CD4-positive, alpha-beta T cell (primary cell): ENCODE results near the gene MYORG. TPM values are rescaled to one million over a fixed set of nuclear protein-coding genes. Genes with fewer than 3 reads are reported as not detected.

ENCODE experiments used
- ATAC-seq: fragments of 200-7000 bp; cut with Tn5 transposase; one replicate; pipeline ENCODE4 v1.10.0; 2022; ENCODE audit warnings: mild to moderate bottlenecking; ENCODE audit not compliant: poor library complexity
- CTCF ChIA-PET: fragments of 350-600 bp; sonication (Branson Sonifier 250); formaldehyde crosslinking; loops from one replicate; lab custom pipeline; 2021; ENCODE audit warnings: antibody characterized with exemption, inconsistent platforms; lab: Charles Lee
- POLR2A ChIA-PET: fragments of 350-600 bp; sonication (Branson Sonifier 250); formaldehyde crosslinking; loops from one replicate; lab custom pipeline; 2021; ENCODE audit warnings: antibody characterized with exemption, inconsistent platforms; lab: Charles Lee
- DNase-seq, 14 experiments: peaks; one replicate each; pipeline ENCODE4 v3.0.0-alpha.2; 2013 to 2020; ENCODE audit warnings: mixed read lengths in 2 of 14
- H3K27ac ChIP-seq, 2 donors: one replicate each; pipeline versions ENCODE4 v1.5.1 to v1.7.0; 2013; ENCODE audit warnings: low read length in 2 of 2, low read depth in 1 of 2, mild to moderate bottlenecking in 1 of 2
- H3K27me3 ChIP-seq, 2 experiments: 1 replicate in 1 of 2; 2 replicates in 1 of 2; pipeline versions ENCODE4 v1.6.1 to v1.7.0; 2013; ENCODE audit warnings: low read length in 2 of 2, control low read depth in 1 of 2, mild to moderate bottlenecking in 1 of 2, moderate library complexity in 1 of 2; ENCODE audit not compliant: insufficient read depth in 2 of 2, control insufficient read depth in 1 of 2
- H3K36me3 ChIP-seq: one replicate; pipeline ENCODE4 v1.6.1; 2013; ENCODE audit warnings: low read length, control low read depth; ENCODE audit not compliant: insufficient read depth
- H3K4me1 ChIP-seq: one replicate; pipeline ENCODE4 v1.6.1; 2013; ENCODE audit warnings: low read length, control low read depth; ENCODE audit not compliant: insufficient read depth
- H3K4me3 ChIP-seq: one replicate; pipeline ENCODE4 v1.5.1; 2013; ENCODE audit warnings: mild to moderate bottlenecking, low read length, moderate library complexity
- H3K9me3 ChIP-seq, 2 experiments: 1 replicate in 1 of 2; 2 replicates in 1 of 2; pipeline versions ENCODE4 v1.6.1 to v1.7.0; 2013; ENCODE audit warnings: low read length in 2 of 2, mild to moderate bottlenecking in 2 of 2, control low read depth in 1 of 2, moderate library complexity in 1 of 2; ENCODE audit not compliant: control insufficient read depth in 1 of 2, insufficient read depth in 1 of 2
- H3K27ac Mint-ChIP-seq: one replicate; pipeline ENCODE4 v1.8.0; 2020; ENCODE audit warnings: mixed read lengths
- H3K27me3 Mint-ChIP-seq: one replicate; pipeline ENCODE4 v1.8.0; 2021; ENCODE audit warnings: mixed read lengths
- H3K36me3 Mint-ChIP-seq: one replicate; pipeline ENCODE4 v1.8.0; 2021; ENCODE audit warnings: low read depth, mixed read lengths
- H3K4me1 Mint-ChIP-seq: one replicate; pipeline ENCODE4 v1.8.0; 2021; ENCODE audit warnings: low read depth, mixed read lengths
- H3K4me3 Mint-ChIP-seq: one replicate; pipeline ENCODE4 v1.8.0; 2020; ENCODE audit warnings: mild to moderate bottlenecking, mixed read lengths
- H3K9me3 Mint-ChIP-seq: one replicate; pipeline ENCODE4 v1.8.0; 2020; ENCODE audit warnings: mixed read lengths
- intact Hi-C, 2 experiments: fragments of 100-400 bp; cut with DNase I in 1 of 2; cut with micrococcal nuclease in 1 of 2; formaldehyde crosslinking; loops; one replicate each; pipeline versions ENCODE4 v1.15.1 to v1.9.0; 2023 to 2025; cut with DNase I, micrococcal nuclease
- total RNA-seq, 174 experiments: library from RNA in 2 of 174; stranded (reverse) in 2 of 174; gene quantifications; one replicate each; pipeline ENCODE4 v1.2.3 and lab custom pipeline; 2021 to 2026
- TF ChIP-seq, protein P1 (sequence below): fragments of 200-600 bp; IDR thresholded peaks from one replicate; pipeline ENCODE4 v1.8.0; 2022; ENCODE audit warnings: antibody characterized with exemption, mild to moderate bottlenecking

Gene MYORG
- total RNA-seq, 2 experiments from 2014 or later: 0.42 to 0.58 TPM

DNA sequence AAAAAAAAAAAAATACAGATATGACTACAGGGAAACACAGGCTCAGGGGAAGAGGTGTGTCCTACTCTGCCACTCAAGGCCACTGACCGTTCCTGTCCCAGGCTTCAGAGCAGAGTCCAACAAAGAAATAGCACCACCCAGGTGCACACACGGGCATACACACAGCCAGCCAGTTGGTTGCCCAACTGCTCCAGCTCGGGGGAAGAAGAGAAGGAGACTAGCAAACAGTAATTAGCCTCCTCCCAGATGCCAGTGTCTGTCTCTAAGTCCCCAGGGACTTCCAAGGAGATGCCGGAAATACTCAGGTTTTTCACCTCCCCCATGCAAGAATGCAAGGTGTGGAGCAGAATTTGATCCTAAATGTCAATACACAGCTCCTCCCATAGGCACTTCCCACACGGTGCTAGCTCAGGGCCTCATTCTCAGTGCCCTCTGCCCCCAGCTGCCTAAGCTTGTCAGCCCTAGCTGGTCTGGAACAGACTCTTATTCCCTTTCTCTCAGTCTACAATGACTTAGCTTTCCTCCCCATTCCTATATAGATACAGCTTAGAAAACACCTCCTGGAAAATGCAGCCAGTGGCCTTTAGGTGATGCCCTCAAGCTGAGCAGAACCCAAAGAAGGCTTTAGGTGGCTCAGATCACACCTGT is 1.7 kb downstream of the MYORG start:
- H3K36me3 ChIP-seq: peaks cover 2% of the 10 kb centered on the region
- H3K27ac ChIP-seq: peak overlapping the region in 1 of 2 donors; percentile 36
- no peaks in the 10 kb centered on the region for H3K36me3 Mint-ChIP-seq
- ChIA-PET CTCF (interaction anchor here (0.7 to 0.9 kb wide), 3 partner anchors 30 to 262 kb away, joined by 3 read pairs; partner anchors contain the start of gene SIGMAR1), POLR2A (no interaction called here)
- ATAC-seq (no peak), DNase-seq (no peak)
- H3K4me3 ChIP-seq: no peak overlapping the region
- H3K27me3 ChIP-seq: no peaks in the 10 kb centered on the region
- intact Hi-C loops: loop anchor here (5.0 to 10.0 kb wide), 7 partner anchors 123 to 1777 kb away; partner anchors contain the start of genes UBAP1 (in 2 of the 2), B4GALT1 (in 1 of the 2) and DCAF12 (in 1 of the 2)
- H3K4me3 Mint-ChIP-seq: peak overlapping the region; percentile 96
- TF ChIP-seq, protein P1, sequence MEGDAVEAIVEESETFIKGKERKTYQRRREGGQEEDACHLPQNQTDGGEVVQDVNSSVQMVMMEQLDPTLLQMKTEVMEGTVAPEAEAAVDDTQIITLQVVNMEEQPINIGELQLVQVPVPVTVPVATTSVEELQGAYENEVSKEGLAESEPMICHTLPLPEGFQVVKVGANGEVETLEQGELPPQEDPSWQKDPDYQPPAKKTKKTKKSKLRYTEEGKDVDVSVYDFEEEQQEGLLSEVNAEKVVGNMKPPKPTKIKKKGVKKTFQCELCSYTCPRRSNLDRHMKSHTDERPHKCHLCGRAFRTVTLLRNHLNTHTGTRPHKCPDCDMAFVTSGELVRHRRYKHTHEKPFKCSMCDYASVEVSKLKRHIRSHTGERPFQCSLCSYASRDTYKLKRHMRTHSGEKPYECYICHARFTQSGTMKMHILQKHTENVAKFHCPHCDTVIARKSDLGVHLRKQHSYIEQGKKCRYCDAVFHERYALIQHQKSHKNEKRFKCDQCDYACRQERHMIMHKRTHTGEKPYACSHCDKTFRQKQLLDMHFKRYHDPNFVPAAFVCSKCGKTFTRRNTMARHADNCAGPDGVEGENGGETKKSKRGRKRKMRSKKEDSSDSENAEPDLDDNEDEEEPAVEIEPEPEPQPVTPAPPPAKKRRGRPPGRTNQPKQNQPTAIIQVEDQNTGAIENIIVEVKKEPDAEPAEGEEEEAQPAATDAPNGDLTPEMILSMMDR: no peak
- H3K9me3 ChIP-seq: peaks cover 0 to 24% of the 10 kb centered on the region in 2 experiments
- H3K4me1 ChIP-seq: peaks cover 33% of the 10 kb centered on the region
- H3K27me3 Mint-ChIP-seq: no peaks in the 10 kb centered on the region
- H3K27ac Mint-ChIP-seq: peak overlapping the region; percentile 77
- no peaks in the 10 kb centered on the region for H3K9me3 Mint-ChIP-seq
- H3K4me1 Mint-ChIP-seq: peaks cover 31% of the 10 kb centered on the region

DNA sequence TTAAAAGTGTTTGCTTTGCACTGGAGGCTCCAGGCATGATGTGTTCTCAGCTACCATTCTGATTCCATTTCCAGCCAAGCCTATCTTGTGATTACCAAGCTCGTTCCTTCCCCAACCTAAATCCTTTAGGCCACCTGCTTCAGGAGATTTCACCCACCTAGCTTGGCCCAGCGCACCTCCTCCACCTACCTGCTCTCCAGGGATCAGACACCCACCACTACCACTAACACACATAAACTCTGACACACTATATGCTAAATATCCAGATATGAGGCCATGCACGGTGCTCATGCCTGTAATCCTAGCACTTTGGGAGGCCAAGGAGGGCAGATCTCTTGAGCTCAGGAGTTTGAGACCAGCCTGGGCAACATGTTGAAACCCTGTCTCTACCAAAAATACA is 2.4 kb downstream of the MYORG start:
- H3K4me3 ChIP-seq: no peak overlapping the region
- intact Hi-C loops: loop anchor here in 1 of 2 experiments (10.0 kb wide), 2 partner anchors 200 to 360 kb away; partner anchors contain the start of gene UBAP1
- Mint-ChIP-seq H3K27me3 (no peaks in the 10 kb centered on the region), H3K4me3 (peak overlapping the region; percentile 21), H3K9me3 (no peaks in the 10 kb centered on the region), H3K36me3 (no peaks in the 10 kb centered on the region), H3K4me1 (peaks cover 24% of the 10 kb centered on the region), H3K27ac (no peak overlapping the region)
- H3K9me3 ChIP-seq: peaks cover 0 to 24% of the 10 kb centered on the region in 2 experiments
- CTCF ChIA-PET: no interaction called here
- peaks cover 26% of the 10 kb centered on the region for H3K4me1 ChIP-seq
- no peak for DNase-seq
- peaks cover 2% of the 10 kb centered on the region for H3K36me3 ChIP-seq
- no peak for ATAC-seq
- H3K27ac ChIP-seq: no peak overlapping the region
- H3K27me3 ChIP-seq: no peaks in the 10 kb centered on the region
- POLR2A ChIA-PET: no interaction called here
- TF ChIP-seq, protein P1: no peak

DNA sequence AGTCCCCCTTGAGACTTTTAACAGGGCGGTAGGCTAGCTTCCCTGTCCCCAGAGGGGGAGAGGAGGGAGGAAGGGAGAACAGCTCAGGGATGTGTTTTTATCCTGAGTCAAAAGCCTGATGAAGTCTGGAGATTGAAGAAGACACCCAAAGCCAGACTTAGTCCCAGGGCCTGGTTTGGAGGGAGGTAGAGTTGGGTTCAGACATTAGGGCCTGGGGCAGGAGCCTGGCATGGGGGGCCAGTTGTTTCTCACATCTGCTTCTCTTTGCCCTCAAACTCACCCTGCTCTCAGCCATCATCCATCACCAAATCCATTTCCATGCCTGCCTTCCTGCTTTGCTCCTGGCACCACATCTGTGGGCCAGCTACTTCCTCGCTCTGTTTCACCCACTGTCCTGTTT is 2.9 kb downstream of the MYORG start:
- Mint-ChIP-seq H3K4me3 (no peak overlapping the region), H3K27ac (no peak overlapping the region), H3K27me3 (no peaks in the 10 kb centered on the region), H3K9me3 (no peaks in the 10 kb centered on the region), H3K36me3 (peaks cover 3% of the 10 kb centered on the region), H3K4me1 (peaks cover 20% of the 10 kb centered on the region)
- ChIA-PET POLR2A (no interaction called here), CTCF (no interaction called here)
- DNase-seq (no peak), ATAC-seq (no peak)
- no peak overlapping the region for H3K27ac ChIP-seq
- peaks cover 20% of the 10 kb centered on the region for H3K4me1 ChIP-seq
- no peak overlapping the region for H3K4me3 ChIP-seq
- intact Hi-C loops: loop anchor here in 1 of 2 experiments (10.0 kb wide), 2 partner anchors 199 to 359 kb away; partner anchors contain the start of gene UBAP1
- H3K9me3 ChIP-seq: peaks cover 0 to 24% of the 10 kb centered on the region in 2 experiments
- peaks cover 2% of the 10 kb centered on the region for H3K36me3 ChIP-seq
- TF ChIP-seq, protein P1: no peak
- H3K27me3 ChIP-seq: no peaks in the 10 kb centered on the region
